HepG2 (cell line): ENCODE data around the gene TSPYL1. TPM values are rescaled to one million over a fixed set of nuclear protein-coding genes. Genes with fewer than 3 reads are reported as not detected.

Source experiments
- CC2D1A ChIP-seq: sonication (generic); formaldehyde crosslinking; IDR thresholded peaks from 2 replicates; pipeline ENCODE4 v1.8.1; 2023; ENCODE audit warnings: mild to moderate bottlenecking, missing genetic modification reagents
- GATAD2A ChIP-seq: IDR thresholded peaks from 2 replicates; pipeline ENCODE4 v1.6.1; 2016
- IKZF5 ChIP-seq: IDR thresholded peaks from 2 replicates; pipeline ENCODE4 v1.6.1; 2018; ENCODE audit warnings: missing genetic modification reagents, mild to moderate bottlenecking, missing compliant biosample characterization
- LBX2 ChIP-seq: sonication (generic); formaldehyde crosslinking; IDR thresholded peaks from 2 replicates; pipeline ENCODE4 v1.5.0; 2020; ENCODE audit warnings: missing genetic modification reagents, mild to moderate bottlenecking, borderline replicate concordance
- MYNN ChIP-seq: sonication (generic); formaldehyde crosslinking; IDR thresholded peaks from 2 replicates; pipeline ENCODE4 v1.4.0; 2020; ENCODE audit warnings: mild to moderate bottlenecking, low read depth, missing genetic modification reagents
- PHF20 ChIP-seq: sonication (generic); formaldehyde crosslinking; IDR thresholded peaks from 2 replicates; pipeline ENCODE4 v1.5.0; 2020; ENCODE audit warnings: mild to moderate bottlenecking, missing genetic modification reagents
- RAD51 ChIP-seq: fragments of 450-650 bp; IDR thresholded peaks from 2 replicates; pipeline ENCODE4 v1.6.1; 2016; ENCODE audit warnings: borderline replicate concordance
- SP140L ChIP-seq: sonication (generic); formaldehyde crosslinking; IDR thresholded peaks from 2 replicates; pipeline ENCODE4 v1.4.0; 2020; ENCODE audit warnings: missing genetic modification reagents, borderline replicate concordance
- ZBTB44 ChIP-seq: sonication (generic); formaldehyde crosslinking; IDR thresholded peaks from 2 replicates; pipeline ENCODE4 v1.4.0; 2020; ENCODE audit warnings: missing genetic modification reagents
- ZNF329 ChIP-seq: sonication (generic); formaldehyde crosslinking; IDR thresholded peaks from 2 replicates; pipeline ENCODE4 v1.9.0; 2021; ENCODE audit warnings: low read depth, mild to moderate bottlenecking, missing genetic modification reagents
- ZNF350 ChIP-seq: sonication (generic); formaldehyde crosslinking; IDR thresholded peaks from 2 replicates; pipeline ENCODE4 v1.4.0; 2020; ENCODE audit warnings: mild to moderate bottlenecking, low read depth, missing genetic modification reagents, borderline replicate concordance
- ZNF431 ChIP-seq: sonication (generic); formaldehyde crosslinking; IDR thresholded peaks from 2 replicates; pipeline ENCODE4 v1.9.0; 2022; ENCODE audit warnings: missing genetic modification reagents, low read depth, mild to moderate bottlenecking, borderline replicate concordance
- ZNF605 ChIP-seq: sonication (generic); formaldehyde crosslinking; IDR thresholded peaks from 2 replicates; pipeline ENCODE4 v1.8.0; 2022; ENCODE audit warnings: mild to moderate bottlenecking, missing genetic modification reagents
- ZNF674 ChIP-seq: sonication (generic); formaldehyde crosslinking; IDR thresholded peaks from 2 replicates; pipeline ENCODE4 v1.5.0; 2020; ENCODE audit warnings: low read depth, mild to moderate bottlenecking, missing genetic modification reagents
- polyA plus RNA-seq, 8 experiments: library from polyadenylated mRNA; depleted of rRNA in 3 of 8; stranded (reverse) in 7 of 8; unstranded in 1 of 8; fragments of >200 nt; fragmentation: Illumina TruSeq in 4 of 8; extraction: Trizol in 4 of 8; gene quantifications; 2 replicates each; pipeline versions ENCODE4 v1.2.1 to v1.2.3, GENCODE V29; 2011 to 2016; ENCODE audit warnings: low read depth in 4 of 8, missing spikeins in 1 of 8, mixed read lengths in 1 of 8; ENCODE audit not compliant: insufficient read depth in 1 of 8
- total RNA-seq, 5 experiments: library from RNA; depleted of rRNA; stranded (reverse); fragments of >200 nt; fragmentation: Illumina TruSeq; extraction: Trizol; gene quantifications; 2 replicates each; pipeline ENCODE4 v1.2.3, GENCODE V29; 2016; ENCODE audit warnings: low read depth in 1 of 5
- TF ChIP-seq, protein P1 (sequence below): sonication (generic); formaldehyde crosslinking; IDR thresholded peaks from 2 replicates; pipeline ENCODE4 v1.4.0; 2020; ENCODE audit warnings: missing genetic modification reagents, borderline replicate concordance
- TF ChIP-seq, protein P2 (sequence below): fragments of 450-650 bp; IDR thresholded peaks from 2 replicates; pipeline ENCODE4 v1.6.1; 2017; ENCODE audit warnings: mild to moderate bottlenecking
- TF ChIP-seq, protein P3 (sequence below): sonication (generic); formaldehyde crosslinking; IDR thresholded peaks from 2 replicates; pipeline ENCODE4 v1.5.1; 2020; ENCODE audit warnings: mild to moderate bottlenecking, missing genetic modification reagents

TSPYL1 gene
- total and polyA plus RNA-seq, 2 of the 13 experiments (the other 11 are each of a cell fraction or from before 2014, with no cell fraction given): 28.3 to 93.0 TPM

- TF ChIP-seq LBX2 (CRISPR knock-in tag): no peak; the same call in 1 of the 2 replicates
- peak; percentile 80; the same call in 1 of the 2 replicates for TF ChIP-seq ZNF605
- TF ChIP-seq, protein P1, sequence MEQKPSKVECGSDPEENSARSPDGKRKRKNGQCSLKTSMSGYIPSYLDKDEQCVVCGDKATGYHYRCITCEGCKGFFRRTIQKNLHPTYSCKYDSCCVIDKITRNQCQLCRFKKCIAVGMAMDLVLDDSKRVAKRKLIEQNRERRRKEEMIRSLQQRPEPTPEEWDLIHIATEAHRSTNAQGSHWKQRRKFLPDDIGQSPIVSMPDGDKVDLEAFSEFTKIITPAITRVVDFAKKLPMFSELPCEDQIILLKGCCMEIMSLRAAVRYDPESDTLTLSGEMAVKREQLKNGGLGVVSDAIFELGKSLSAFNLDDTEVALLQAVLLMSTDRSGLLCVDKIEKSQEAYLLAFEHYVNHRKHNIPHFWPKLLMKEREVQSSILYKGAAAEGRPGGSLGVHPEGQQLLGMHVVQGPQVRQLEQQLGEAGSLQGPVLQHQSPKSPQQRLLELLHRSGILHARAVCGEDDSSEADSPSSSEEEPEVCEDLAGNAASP: no peak; the same call in 1 of the 2 replicates
- no peak for TF ChIP-seq ZBTB44 (CRISPR knock-in tag)
- TF ChIP-seq GATAD2A (CRISPR knock-in tag): no peak; the same call in 1 of the 2 replicates
- TF ChIP-seq SP140L (CRISPR knock-in tag): 0 out of 2 replicates have a peak, but pooled peaks have one; percentile 50
- peak; percentile 65; the same call in 1 of the 2 replicates for TF ChIP-seq PHF20 (CRISPR knock-in tag)
- TF ChIP-seq ZNF350: peak; percentile 94
- TF ChIP-seq, protein P2, sequence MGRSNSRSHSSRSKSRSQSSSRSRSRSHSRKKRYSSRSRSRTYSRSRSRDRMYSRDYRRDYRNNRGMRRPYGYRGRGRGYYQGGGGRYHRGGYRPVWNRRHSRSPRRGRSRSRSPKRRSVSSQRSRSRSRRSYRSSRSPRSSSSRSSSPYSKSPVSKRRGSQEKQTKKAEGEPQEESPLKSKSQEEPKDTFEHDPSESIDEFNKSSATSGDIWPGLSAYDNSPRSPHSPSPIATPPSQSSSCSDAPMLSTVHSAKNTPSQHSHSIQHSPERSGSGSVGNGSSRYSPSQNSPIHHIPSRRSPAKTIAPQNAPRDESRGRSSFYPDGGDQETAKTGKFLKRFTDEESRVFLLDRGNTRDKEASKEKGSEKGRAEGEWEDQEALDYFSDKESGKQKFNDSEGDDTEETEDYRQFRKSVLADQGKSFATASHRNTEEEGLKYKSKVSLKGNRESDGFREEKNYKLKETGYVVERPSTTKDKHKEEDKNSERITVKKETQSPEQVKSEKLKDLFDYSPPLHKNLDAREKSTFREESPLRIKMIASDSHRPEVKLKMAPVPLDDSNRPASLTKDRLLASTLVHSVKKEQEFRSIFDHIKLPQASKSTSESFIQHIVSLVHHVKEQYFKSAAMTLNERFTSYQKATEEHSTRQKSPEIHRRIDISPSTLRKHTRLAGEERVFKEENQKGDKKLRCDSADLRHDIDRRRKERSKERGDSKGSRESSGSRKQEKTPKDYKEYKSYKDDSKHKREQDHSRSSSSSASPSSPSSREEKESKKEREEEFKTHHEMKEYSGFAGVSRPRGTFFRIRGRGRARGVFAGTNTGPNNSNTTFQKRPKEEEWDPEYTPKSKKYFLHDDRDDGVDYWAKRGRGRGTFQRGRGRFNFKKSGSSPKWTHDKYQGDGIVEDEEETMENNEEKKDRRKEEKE: no peak
- peak; percentile 55; the same call in 1 of the 2 replicates for TF ChIP-seq ZNF431 (CRISPR knock-in tag)
- TF ChIP-seq ZNF329 (CRISPR knock-in tag): peak; percentile 80; the same call in 1 of the 2 replicates
- no peak for TF ChIP-seq CC2D1A (CRISPR knock-in tag)
- TF ChIP-seq IKZF5: peak; percentile 75
- no peak for TF ChIP-seq MYNN (CRISPR knock-in tag)
- TF ChIP-seq RAD51: no peak
- 0 out of 2 replicates have a peak, but pooled peaks have one; percentile 16 for TF ChIP-seq ZNF674 (CRISPR knock-in tag)
- TF ChIP-seq, protein P3, sequence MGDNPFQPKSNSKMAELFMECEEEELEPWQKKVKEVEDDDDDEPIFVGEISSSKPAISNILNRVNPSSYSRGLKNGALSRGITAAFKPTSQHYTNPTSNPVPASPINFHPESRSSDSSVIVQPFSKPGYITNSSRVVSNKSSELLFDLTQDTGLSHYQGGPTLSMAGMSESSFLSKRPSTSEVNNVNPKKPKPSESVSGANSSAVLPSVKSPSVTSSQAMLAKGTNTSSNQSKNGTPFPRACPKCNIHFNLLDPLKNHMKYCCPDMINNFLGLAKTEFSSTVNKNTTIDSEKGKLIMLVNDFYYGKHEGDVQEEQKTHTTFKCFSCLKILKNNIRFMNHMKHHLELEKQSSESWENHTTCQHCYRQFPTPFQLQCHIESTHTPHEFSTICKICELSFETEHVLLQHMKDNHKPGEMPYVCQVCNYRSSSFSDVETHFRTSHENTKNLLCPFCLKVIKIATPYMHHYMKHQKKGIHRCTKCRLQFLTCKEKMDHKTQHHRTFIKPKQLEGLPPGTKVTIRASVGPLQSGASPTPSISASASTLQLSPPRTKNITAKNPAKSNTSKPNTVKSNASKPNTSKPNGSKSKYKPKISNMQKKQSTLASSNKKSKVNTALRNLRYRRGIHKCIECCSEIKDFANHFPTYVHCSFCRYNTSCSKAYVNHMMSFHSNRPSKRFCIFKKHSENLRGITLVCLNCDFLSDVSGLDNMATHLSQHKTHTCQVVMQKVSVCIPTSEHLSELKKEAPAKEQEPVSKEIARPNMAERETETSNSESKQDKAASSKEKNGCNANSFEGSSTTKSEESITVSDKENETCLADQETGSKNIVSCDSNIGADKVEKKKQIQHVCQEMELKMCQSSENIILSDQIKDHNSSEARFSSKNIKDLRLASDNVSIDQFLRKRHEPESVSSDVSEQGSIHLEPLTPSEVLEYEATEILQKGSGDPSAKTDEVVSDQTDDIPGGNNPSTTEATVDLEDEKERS (CRISPR knock-in tag): peak; percentile 72
These were observed at the start of gene TSPYL1 (continued) for GRCh38 chr6:116279232-116280160.
